GM12875 (cell line): Measurements from ENCODE around the gene FLOT1.
A peak's percentile ranks its signal among the peaks of the same experiment; 100 is the strongest.

Experiments used
- H3K4me3 ChIP-seq: one replicate; pipeline ENCODE4 v1.5.1; 2011; ENCODE audit warnings: low read depth, low read length, control low read depth
- CTCF ChIP-seq: IDR thresholded peaks from 2 replicates; pipeline ENCODE4 v1.5.1; 2011; ENCODE audit warnings: low read depth, mild to moderate bottlenecking, control low read depth, inconsistent platforms, low read length, moderate library complexity, borderline replicate concordance; ENCODE audit not compliant: insufficient read depth

FLOT1 gene

GRCh38 chr6:30678964-30679726, 63.3 kb downstream of the FLOT1 start:
- peak; percentile 95 for TF ChIP-seq CTCF
- H3K4me3 ChIP-seq: no peak overlapping the region
